ENCODE measurements around the gene FYB1.

The FYB1 gene

DNA sequence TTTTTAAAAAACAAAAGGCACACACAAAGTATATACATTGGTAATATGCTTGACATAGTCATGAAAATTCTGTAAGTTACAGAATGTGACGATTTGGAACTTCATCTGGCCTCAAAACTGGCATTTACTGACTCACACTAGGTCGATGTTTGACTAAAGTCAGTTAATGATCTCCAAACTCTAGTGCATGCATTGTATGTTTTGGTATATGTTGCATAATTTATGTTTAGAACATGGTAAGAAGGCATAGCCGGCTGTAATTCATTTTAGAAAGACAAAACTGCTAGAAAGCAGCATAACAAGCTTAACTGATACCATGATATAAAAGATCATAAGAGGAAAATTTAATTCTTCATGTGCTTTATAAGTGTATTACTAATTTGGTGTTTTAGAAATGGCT lies 86.6 kb downstream of the FYB1 start:
- Histone ChIP-seq H3K36me3 (no peaks in the 10 kb centered on the region), H3K27me3 (ENCODE audit: insufficient read depth, low read depth, severe bottlenecking) (no peaks in the 10 kb centered on the region), H3K9me3 (ENCODE audit: severe bottlenecking) (no peaks in the 10 kb centered on the region), H3K27ac (no peak overlapping the region), H3K4me3 (ENCODE audit: low read depth, low read length) (no peak overlapping the region)
- DNase-seq, result no peak
- TF ChIP-seq, protein P1, sequence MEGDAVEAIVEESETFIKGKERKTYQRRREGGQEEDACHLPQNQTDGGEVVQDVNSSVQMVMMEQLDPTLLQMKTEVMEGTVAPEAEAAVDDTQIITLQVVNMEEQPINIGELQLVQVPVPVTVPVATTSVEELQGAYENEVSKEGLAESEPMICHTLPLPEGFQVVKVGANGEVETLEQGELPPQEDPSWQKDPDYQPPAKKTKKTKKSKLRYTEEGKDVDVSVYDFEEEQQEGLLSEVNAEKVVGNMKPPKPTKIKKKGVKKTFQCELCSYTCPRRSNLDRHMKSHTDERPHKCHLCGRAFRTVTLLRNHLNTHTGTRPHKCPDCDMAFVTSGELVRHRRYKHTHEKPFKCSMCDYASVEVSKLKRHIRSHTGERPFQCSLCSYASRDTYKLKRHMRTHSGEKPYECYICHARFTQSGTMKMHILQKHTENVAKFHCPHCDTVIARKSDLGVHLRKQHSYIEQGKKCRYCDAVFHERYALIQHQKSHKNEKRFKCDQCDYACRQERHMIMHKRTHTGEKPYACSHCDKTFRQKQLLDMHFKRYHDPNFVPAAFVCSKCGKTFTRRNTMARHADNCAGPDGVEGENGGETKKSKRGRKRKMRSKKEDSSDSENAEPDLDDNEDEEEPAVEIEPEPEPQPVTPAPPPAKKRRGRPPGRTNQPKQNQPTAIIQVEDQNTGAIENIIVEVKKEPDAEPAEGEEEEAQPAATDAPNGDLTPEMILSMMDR (IDR thresholded peaks at IDR 0.05; ENCODE audit: low read depth, low read length), result no peak

DNA sequence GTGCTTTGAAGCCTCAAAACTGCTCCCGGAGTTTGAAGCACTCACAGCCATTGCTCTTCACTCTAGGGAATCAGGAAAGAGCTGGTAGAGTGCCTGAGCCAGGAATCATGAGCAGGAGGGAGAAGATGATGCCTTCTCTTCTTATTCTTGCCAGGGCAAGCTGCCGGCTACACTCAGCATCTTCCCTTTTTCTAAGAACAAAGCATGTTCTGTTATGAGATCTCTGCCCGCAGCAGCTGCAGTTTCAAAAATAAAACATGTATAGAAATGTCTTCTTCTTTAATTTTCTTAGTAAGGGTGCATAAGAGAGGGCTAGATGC lies 87.3 kb downstream of the FYB1 start:
- no peak for DNase-seq
- Histone ChIP-seq H3K9me3 (ENCODE audit: severe bottlenecking) (no peaks in the 10 kb centered on the region), H3K36me3 (no peaks in the 10 kb centered on the region), H3K27me3 (ENCODE audit: insufficient read depth, low read depth, severe bottlenecking) (no peaks in the 10 kb centered on the region), H3K4me3 (ENCODE audit: low read depth, low read length) (no peak overlapping the region), H3K27ac (no peak overlapping the region)
- TF ChIP-seq, protein P1 (IDR thresholded peaks at IDR 0.05; ENCODE audit: low read depth, low read length), result no peak

- Histone ChIP-seq H3K9me3 (ENCODE audit: severe bottlenecking) (no peaks in the 10 kb centered on the region), H3K36me3 (no peaks in the 10 kb centered on the region), H3K4me3 (ENCODE audit: low read depth, low read length) (no peak overlapping the region), H3K27me3 (ENCODE audit: insufficient read depth, low read depth, severe bottlenecking) (no peaks in the 10 kb centered on the region), H3K27ac (no peak overlapping the region)
- DNase-seq, result no peak
- TF ChIP-seq, protein P1 (IDR thresholded peaks at IDR 0.05; ENCODE audit: low read depth, low read length), result no peak
Observed at GRCh38 chr5:39131210-39132127, 87.9 kb downstream of the FYB1 start.

GRCh38 chr5:39130716-39131115 lies 88.6 kb downstream of the FYB1 start:
- H3K27me3 ChIP-seq (ENCODE audit: insufficient read depth, low read depth, severe bottlenecking), result no peaks in the 10 kb centered on the region
- H3K27ac ChIP-seq, result no peak overlapping the region
- no peaks in the 10 kb centered on the region for H3K9me3 ChIP-seq (ENCODE audit: severe bottlenecking)
- no peak for DNase-seq
- H3K4me3 ChIP-seq (ENCODE audit: low read depth, low read length), result no peak overlapping the region
- TF ChIP-seq, protein P1 (IDR thresholded peaks at IDR 0.05; ENCODE audit: low read depth, low read length), result no peak
- no peaks in the 10 kb centered on the region for H3K36me3 ChIP-seq

DNA sequence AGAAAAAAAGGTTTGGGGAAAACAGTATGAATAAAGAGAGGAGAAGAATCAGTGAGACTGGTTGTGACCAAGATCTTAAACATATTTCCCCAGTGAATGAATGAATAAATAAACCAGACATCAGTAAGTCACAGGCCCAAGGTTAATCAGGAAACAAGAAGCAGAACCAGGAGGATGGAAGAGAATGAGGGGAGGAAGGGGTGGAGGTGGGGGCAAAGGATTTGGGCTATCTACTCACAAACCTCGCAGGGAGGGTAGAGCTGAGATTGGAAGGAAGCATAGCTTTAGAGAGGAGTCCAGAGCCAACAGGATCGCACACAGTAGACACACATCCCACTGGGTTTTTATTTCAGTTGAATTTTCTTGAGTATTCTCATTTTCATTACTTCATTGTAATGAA lies 97.4 kb downstream of the FYB1 start:
- TF ChIP-seq, protein P1 (IDR thresholded peaks at IDR 0.05; ENCODE audit: low read depth, low read length), result no peak
- Histone ChIP-seq H3K9me3 (ENCODE audit: severe bottlenecking) (no peaks in the 10 kb centered on the region), H3K27ac (no peak overlapping the region), H3K27me3 (ENCODE audit: insufficient read depth, low read depth, severe bottlenecking) (no peaks in the 10 kb centered on the region), H3K4me3 (ENCODE audit: low read depth, low read length) (no peak overlapping the region), H3K36me3 (no peaks in the 10 kb centered on the region)
- DNase-seq, result no peak

DNA sequence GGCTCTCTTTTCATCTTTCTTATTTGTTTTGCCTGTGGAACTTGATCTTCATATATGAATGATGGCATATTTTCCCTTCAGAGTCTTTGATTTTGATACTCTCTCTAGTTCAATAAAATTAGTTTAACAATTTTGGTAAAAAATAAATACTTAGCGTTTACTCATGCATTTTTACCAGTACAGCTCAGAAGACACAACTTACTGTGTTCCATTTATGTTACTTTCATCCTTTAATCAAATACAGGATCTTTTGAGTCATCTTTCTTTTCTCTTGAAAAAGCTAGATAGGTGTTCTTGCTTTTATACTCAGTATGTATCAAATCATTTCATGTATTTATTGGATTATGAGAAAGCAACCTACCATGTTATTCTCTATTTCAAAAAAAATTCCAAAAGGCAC lies 98.0 kb downstream of the FYB1 start:
- no peaks in the 10 kb centered on the region for H3K9me3 ChIP-seq (ENCODE audit: severe bottlenecking)
- no peak for DNase-seq
- no peak overlapping the region for H3K4me3 ChIP-seq (ENCODE audit: low read depth, low read length)
- H3K36me3 ChIP-seq, result no peaks in the 10 kb centered on the region
- H3K27ac ChIP-seq, result no peak overlapping the region
- TF ChIP-seq, protein P1 (IDR thresholded peaks at IDR 0.05; ENCODE audit: low read depth, low read length), result no peak
- H3K27me3 ChIP-seq (ENCODE audit: insufficient read depth, low read depth, severe bottlenecking), result no peaks in the 10 kb centered on the region
